Hematopoietic multipotent progenitor cell treated with erythropoietin and hydrocortisone succinate and interleukin-3 and kit ligand, for 15 days (in vitro differentiated cells): Measurements from ENCODE around the gene MAPRE2.

Experiments used
- DNase-seq: peaks from one replicate; pipeline ENCODE4 v3.0.0-alpha.2; 2015; ENCODE audit warnings: low spot score

MAPRE2 gene

DNA sequence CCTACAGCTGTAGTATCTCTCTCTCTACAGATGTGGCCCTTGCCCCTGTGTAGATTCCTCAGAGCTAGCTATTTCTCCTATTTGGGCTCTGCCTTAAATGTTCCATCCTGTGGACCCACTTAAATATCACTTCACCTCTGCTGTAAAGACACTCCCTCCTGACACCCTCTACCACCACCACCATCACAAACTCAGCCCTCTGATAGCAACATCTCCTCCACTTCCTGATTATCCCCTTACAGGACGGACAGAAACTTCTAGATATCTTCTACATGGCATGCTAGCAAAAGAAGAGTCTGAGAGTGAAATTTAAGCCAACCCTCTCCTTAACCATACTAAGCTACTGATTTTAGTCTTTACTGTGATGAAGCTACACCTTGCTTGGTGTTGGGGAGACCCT lies 3.2 kb upstream of the MAPRE2 start:
- no peak for DNase-seq

- DNase-seq = no peak
Observed at GRCh38 chr18:35038881-35039491, 2.2 kb upstream of the MAPRE2 start.

- no peak for DNase-seq
Observed at GRCh38 chr18:35040638-35040987, 600 bp upstream of the MAPRE2 start.

DNA sequence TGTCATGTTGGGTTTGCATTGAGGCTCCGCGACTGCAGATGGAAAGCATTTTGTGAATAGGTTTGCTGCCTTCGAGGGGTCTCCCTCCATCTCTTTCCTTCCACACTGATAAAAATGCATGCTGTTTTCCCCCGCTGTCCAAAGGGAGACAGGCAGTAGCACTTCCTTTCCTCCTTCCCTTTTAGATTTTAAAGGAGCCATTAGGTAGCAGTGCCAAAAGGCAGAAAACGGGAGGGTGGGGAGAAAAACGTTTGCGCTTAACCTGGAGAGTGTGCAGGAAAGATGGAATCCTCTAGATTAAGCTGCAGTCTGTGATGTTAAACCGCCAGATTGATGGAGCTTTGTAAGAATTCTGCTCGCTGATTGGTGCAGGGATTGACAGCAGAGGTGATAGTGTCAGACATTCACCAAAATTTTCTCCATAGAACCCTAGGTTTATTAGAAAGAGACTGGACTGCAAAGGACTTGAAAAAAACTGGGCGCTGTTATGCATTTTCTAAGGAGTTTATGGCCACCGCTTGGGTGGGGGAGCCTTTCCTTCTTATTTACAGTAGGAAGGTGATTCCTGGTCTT lies 688 bp downstream of the MAPRE2 start:
- no peak for DNase-seq

GRCh38 chr18:35042389-35043071 lies 1.3 kb downstream of the MAPRE2 start:
- DNase-seq = no peak

DNA sequence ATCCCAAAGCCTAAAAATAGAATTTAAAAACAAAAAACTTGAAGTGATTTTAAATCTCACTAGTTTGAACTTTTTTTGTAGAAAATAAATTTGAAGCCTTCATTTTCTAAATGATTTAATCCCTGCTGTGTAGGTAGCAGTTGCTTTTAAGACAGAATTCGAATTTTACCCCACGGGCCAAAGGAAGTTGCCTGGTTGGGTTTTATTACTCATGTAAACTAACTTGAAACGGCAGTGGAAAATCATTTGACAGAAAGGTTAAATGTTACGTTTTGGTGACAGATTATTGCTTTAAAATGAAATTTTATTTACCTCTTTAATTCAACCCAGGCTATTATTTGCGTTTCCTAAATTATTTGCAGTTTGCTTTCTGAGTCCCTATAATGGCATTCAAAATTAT lies 2.0 kb downstream of the MAPRE2 start:
- no peak for DNase-seq

- DNase-seq = no peak
Observed at GRCh38 chr18:35045121-35045520, 3.9 kb downstream of the MAPRE2 start.

DNA sequence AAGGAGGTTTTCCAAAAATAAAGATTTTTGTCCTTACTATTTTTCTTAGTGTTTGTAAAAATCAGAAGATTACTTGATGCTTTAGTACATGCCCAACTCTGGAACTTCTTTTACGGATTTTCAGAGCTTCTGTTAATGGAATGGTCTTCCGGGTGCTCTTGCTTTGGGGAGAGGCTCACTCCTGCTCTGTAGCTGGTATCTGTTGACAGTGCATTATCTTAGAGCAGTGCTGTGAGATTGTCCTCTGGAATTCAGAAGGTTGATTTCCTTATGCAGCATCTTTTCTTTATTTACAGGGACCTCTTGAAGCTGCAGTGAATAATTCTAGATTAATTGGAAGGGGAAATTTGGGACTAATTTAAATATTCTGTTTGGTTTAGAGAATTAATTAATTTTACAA lies 4.6 kb downstream of the MAPRE2 start:
- no peak for DNase-seq

- no peak for DNase-seq
Observed at GRCh38 chr18:35047697-35048292, 6.6 kb downstream of the MAPRE2 start.

GRCh38 chr18:35049111-35050027 lies 8.2 kb downstream of the MAPRE2 start:
- DNase-seq = no peak

- no peak for DNase-seq
Observed at GRCh38 chr18:35050028-35050546, 8.9 kb downstream of the MAPRE2 start.

GRCh38 chr18:35050705-35051195 lies 9.5 kb downstream of the MAPRE2 start:
- DNase-seq = no peak

DNA sequence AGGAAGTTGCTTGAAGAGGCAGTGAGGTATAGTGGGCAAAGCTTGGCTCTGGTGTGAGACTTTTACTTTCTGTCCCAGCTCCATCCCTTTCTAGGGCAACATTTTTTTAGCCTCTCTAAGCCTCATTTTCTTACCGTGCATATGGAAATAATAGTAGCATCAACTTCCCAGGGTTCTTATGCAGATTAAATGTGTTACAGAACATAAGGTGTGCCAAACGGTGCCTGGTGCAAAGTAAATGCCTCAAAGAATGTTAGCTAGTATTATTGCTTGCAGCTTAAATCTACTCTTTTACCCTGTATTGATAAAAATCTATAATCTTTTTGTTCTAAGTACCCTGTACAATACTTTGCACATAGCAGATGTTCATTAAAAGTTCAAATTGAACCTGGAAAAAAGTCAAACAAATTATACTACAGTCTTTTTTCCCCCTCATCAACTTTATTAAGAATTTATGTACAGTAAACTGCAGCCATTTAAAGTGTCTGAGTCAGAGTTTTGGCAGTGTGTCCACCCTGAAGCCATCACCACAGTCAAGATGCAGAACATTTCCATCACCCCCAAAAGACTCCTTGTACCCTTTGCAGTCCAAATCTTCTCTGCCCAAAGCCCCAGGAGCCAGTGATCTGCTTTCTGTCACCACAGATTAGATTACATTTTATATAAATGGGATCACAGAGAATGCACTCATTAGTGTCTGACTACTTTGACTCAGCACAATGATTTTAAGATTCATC lies 10.6 kb downstream of the MAPRE2 start:
- DNase-seq = no peak

DNA sequence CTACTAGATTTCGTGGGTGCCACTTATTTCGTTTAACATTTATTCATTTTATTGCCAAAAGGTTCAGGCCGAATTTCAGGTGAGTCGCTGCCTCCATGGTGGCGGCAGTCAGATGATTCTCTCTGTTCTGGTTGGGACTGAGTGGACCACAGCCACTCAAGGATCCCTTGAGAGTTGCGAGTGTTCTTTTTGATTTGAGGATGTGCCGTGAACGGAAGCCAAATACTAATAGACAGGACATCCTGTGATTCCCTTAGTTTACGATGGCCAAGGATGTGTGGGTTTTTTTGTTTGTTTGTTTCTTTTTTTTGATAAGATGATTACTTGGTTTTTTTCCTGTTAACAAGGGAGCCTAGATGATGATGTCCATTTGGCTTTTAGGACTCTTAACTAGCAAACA lies 13.2 kb downstream of the MAPRE2 start:
- DNase-seq = no peak

GRCh38 chr18:35055105-35055504 lies 13.9 kb downstream of the MAPRE2 start:
- no peak for DNase-seq

GRCh38 chr18:35055726-35056125 lies 14.5 kb downstream of the MAPRE2 start:
- no peak for DNase-seq

DNA sequence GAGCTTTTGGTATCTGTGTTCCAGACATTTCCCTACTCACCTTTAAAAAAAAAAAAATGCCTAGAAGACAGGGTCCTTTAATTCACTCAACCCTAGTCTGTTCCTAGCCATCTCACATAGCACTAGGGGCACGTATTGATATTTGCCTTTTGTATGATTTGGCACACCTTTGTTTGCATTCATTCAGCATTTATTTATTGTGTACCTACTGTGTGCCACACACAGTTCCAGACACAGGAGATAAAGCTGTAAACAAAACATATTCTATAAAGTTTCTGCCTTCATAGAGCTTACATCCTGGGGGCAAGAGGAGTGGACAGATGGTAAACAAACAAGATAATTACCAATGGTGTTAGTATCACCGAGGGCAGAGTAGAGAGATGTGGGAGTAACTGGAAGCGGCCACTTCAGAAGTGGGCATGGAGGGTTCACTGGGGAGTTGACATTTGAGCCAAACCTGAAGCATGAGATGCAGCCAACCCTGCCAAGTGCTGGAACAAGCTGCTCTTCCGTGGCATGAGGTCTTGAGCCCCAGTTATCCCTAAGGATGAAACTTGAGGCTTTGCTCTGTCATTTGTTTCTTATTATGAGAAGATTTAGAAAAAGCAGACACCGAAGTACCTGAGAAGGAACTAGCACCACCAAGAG lies 18.2 kb downstream of the MAPRE2 start:
- no peak for DNase-seq

DNA sequence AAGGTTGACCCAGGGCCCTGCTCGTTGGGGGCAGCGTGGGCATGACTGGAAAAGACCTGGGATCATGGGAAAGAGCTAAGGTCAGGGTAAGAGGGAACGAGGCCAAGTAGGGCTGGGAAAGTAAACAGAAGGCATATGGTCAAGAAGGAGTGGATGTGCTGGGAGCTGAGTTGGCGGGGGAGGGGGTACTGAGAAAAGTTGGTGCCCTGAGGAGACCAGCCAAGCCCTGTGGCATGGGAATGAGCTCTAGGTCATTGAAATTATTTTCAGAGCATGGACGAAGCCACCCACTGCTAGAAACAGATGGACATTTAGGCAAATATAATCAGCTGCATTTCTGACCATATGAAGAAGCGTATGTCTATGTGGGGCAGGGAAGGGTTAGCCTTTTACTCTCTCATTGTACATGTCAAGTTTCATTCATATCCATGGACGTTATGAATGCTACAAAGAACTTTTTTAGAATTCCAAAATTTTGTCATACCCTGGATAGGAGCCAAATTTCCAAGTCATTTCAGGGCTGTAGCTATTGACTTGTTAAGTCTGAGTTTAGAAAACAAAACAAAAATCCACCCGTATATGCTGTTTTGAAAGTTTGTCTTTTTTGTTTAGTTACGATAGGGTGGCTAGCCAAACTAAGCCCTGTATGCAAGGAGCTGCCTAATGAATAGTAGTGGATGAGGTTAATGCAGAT lies 19.1 kb downstream of the MAPRE2 start:
- DNase-seq = no peak

GRCh38 chr18:35061336-35061735 lies 20.1 kb downstream of the MAPRE2 start:
- no peak for DNase-seq

GRCh38 chr18:35061804-35062203 lies 20.6 kb downstream of the MAPRE2 start:
- no peak for DNase-seq
